Myocyte (in vitro differentiated cells): ENCODE measurements around the gene ZG16B. TPM values are rescaled to one million over a fixed set of nuclear protein-coding genes. Genes with fewer than 3 reads are reported as not detected.

Source experiments
- DNase-seq: peaks from one replicate; pipeline ENCODE4 v3.0.0-alpha.2; 2012; ENCODE audit warnings: low read depth
- total RNA-seq: library from RNA; depleted of rRNA; stranded (reverse); fragments of >200 nt; gene quantifications from 2 replicates; pipeline ENCODE4 v1.2.3, GENCODE V29; 2014

Gene ZG16B
- total RNA-seq, 1 donor from 2014 or later: not detected

GRCh38 chr16:2822496-2822895 is 7.6 kb upstream of the ZG16B start:
- DNase-seq: no peak

GRCh38 chr16:2824626-2825025 is 5.5 kb upstream of the ZG16B start:
- DNase-seq: no peak

GRCh38 chr16:2825049-2825742 is 4.9 kb upstream of the ZG16B start:
- DNase-seq: no peak

- DNase-seq: no peak
These were observed 4.2 kb upstream of the ZG16B start for GRCh38 chr16:2825906-2826305.

- DNase-seq: no peak
These were observed 3.3 kb upstream of the ZG16B start for GRCh38 chr16:2826591-2827373.

GRCh38 chr16:2827374-2827791 is 2.7 kb upstream of the ZG16B start:
- no peak for DNase-seq

GRCh38 chr16:2827831-2828520 is 2.1 kb upstream of the ZG16B start:
- no peak for DNase-seq

- no peak for DNase-seq
These were observed 1.6 kb upstream of the ZG16B start for GRCh38 chr16:2828521-2828840.

- DNase-seq: no peak
These were observed 1.1 kb upstream of the ZG16B start for GRCh38 chr16:2828876-2829430.

- no peak for DNase-seq
These were observed 222 bp downstream of the ZG16B start for GRCh38 chr16:2830355-2830695.

GRCh38 chr16:2831203-2831602 is 1.1 kb downstream of the ZG16B start:
- no peak for DNase-seq

GRCh38 chr16:2833776-2834175 is 3.7 kb downstream of the ZG16B start:
- DNase-seq: no peak

- no peak for DNase-seq
These were observed 4.9 kb downstream of the ZG16B start for GRCh38 chr16:2834968-2835367.

- DNase-seq: peak; percentile 99
These were observed 5.8 kb downstream of the ZG16B start for GRCh38 chr16:2835638-2836493.

GRCh38 chr16:2836646-2837508 is 6.8 kb downstream of the ZG16B start:
- DNase-seq: no peak

GRCh38 chr16:2838928-2839327 is 8.8 kb downstream of the ZG16B start:
- peak; percentile 80 for DNase-seq

- no peak for DNase-seq
These were observed 9.7 kb downstream of the ZG16B start for GRCh38 chr16:2839650-2840450.

GRCh38 chr16:2840914-2841313 is 10.8 kb downstream of the ZG16B start:
- DNase-seq: no peak

- no peak for DNase-seq
These were observed 11.7 kb downstream of the ZG16B start for GRCh38 chr16:2841606-2842339.
